Hepatocyte (in vitro differentiated cells): Measurements from ENCODE around the gene MBP. TPM values are rescaled to one million over a fixed set of nuclear protein-coding genes. Genes with fewer than 3 reads are reported as not detected.

Experiments
- DNase-seq: peaks from one replicate; pipeline ENCODE4 v3.0.0-alpha.2; 2016; ENCODE audit warnings: low spot score
- H2AFZ ChIP-seq: fragments of 200-600 bp; sonication (generic); 2 replicates; pipeline ENCODE4 v1.6.0; 2016; ENCODE audit warnings: antibody characterized with exemption, mild to moderate bottlenecking
- H3K27ac ChIP-seq: fragments of 200-600 bp; sonication (generic); 2 replicates; pipeline ENCODE4 v1.5.1; 2016; ENCODE audit warnings: mild to moderate bottlenecking
- H3K27me3 ChIP-seq: fragments of 200-600 bp; sonication (generic); 2 replicates; pipeline ENCODE4 v1.6.1; 2016
- H3K36me3 ChIP-seq: fragments of 200-600 bp; sonication (generic); replicated peaks from 2 replicates; pipeline ENCODE4 v1.5.1; 2016; ENCODE audit warnings: low read depth; ENCODE audit not compliant: insufficient read depth
- H3K4me1 ChIP-seq: fragments of 200-600 bp; sonication (generic); 2 replicates; pipeline ENCODE4 v1.5.1; 2016; ENCODE audit warnings: mild to moderate bottlenecking, moderate library complexity; ENCODE audit not compliant: insufficient read depth
- H3K4me2 ChIP-seq: fragments of 200-600 bp; sonication (generic); 2 replicates; pipeline ENCODE4 v1.6.0; 2016
- H3K4me3 ChIP-seq: fragments of 200-600 bp; sonication (generic); 2 replicates; pipeline ENCODE4 v1.5.1; 2016; ENCODE audit warnings: mild to moderate bottlenecking
- H3K79me2 ChIP-seq: fragments of 200-600 bp; sonication (generic); 2 replicates; pipeline ENCODE4 v1.6.0; 2017; ENCODE audit warnings: mild to moderate bottlenecking
- H3K9me2 ChIP-seq: fragments of 200-600 bp; sonication (generic); replicated peaks from 2 replicates; pipeline ENCODE4 v1.6.0; 2017; ENCODE audit warnings: mild to moderate bottlenecking; ENCODE audit not compliant: insufficient read depth
- H3K9me3 ChIP-seq: fragments of 200-600 bp; sonication (generic); 2 replicates; pipeline ENCODE4 v1.5.1; 2016; ENCODE audit warnings: low read depth, mild to moderate bottlenecking
- H4K20me1 ChIP-seq: fragments of 200-600 bp; sonication (generic); 2 replicates; pipeline ENCODE4 v1.6.0; 2016; ENCODE audit warnings: mild to moderate bottlenecking; ENCODE audit not compliant: insufficient read depth, poor library complexity, severe bottlenecking
- EZH2 ChIP-seq: fragments of 200-600 bp; sonication (generic); IDR thresholded peaks from 2 replicates; pipeline ENCODE4 v1.6.1; 2016; ENCODE audit warnings: antibody characterized with exemption, mild to moderate bottlenecking, borderline replicate concordance
- EZH2phosphoT487 ChIP-seq: fragments of 200-600 bp; sonication (generic); IDR thresholded peaks from one replicate; pipeline ENCODE4 v1.6.1; 2018; ENCODE audit warnings: antibody characterized with exemption, mild to moderate bottlenecking, low read depth, moderate library complexity; ENCODE audit not compliant: unreplicated experiment, severe bottlenecking
- WGBS: methylation state at CpG from one replicate; pipeline ENCODE4 v1.1.6; 2016; ENCODE audit warnings: low lambda C conversion rate; ENCODE audit errors: missing lambda C conversion rate; 5-methylcytosine and 5-hydroxymethylcytosine counted together
- polyA plus RNA-seq: library from polyadenylated mRNA; unstranded; fragments of >200 nt; fragmentation: Nextera tagmentation; extraction: Ambion mirVana; gene quantifications from 2 replicates; pipeline ENCODE4 v1.2.1, GENCODE V29; 2016
- total RNA-seq: library from RNA; depleted of rRNA; stranded (reverse); fragments of >200 nt; gene quantifications from 2 replicates; pipeline ENCODE4 v1.2.3, GENCODE V29; 2014
- TF ChIP-seq, protein P1 (sequence below): fragments of 200-600 bp; sonication (generic); IDR thresholded peaks from 2 replicates; pipeline ENCODE4 v1.5.1; 2016; ENCODE audit warnings: antibody characterized with exemption, mild to moderate bottlenecking; ENCODE audit not compliant: poor library complexity

The MBP gene
- total and polyA plus RNA-seq, 2 experiments from 2014 or later, result 21.6 to 22.1 TPM

DNA sequence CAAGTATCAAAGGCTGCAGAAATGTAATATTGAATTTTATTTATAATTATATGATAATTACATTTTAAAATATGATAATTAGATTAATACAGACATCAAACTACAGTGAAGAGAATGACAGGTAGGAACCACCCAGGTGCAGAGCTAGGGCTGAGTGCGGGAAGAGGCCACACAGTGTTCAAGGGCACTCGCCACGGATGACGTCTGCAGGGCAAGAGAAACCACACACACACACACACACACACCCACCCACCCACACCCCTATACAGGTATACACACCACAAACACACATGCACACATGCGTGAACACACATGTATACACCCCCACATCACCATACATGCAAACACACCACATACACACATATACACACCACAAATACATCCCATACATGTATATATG, 41.2 kb downstream of the MBP start:
- no peak overlapping the region for H3K4me2 ChIP-seq
- no peak for TF ChIP-seq EZH2phosphoT487
- TF ChIP-seq, protein P1, sequence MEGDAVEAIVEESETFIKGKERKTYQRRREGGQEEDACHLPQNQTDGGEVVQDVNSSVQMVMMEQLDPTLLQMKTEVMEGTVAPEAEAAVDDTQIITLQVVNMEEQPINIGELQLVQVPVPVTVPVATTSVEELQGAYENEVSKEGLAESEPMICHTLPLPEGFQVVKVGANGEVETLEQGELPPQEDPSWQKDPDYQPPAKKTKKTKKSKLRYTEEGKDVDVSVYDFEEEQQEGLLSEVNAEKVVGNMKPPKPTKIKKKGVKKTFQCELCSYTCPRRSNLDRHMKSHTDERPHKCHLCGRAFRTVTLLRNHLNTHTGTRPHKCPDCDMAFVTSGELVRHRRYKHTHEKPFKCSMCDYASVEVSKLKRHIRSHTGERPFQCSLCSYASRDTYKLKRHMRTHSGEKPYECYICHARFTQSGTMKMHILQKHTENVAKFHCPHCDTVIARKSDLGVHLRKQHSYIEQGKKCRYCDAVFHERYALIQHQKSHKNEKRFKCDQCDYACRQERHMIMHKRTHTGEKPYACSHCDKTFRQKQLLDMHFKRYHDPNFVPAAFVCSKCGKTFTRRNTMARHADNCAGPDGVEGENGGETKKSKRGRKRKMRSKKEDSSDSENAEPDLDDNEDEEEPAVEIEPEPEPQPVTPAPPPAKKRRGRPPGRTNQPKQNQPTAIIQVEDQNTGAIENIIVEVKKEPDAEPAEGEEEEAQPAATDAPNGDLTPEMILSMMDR, result no peak
- no peak for TF ChIP-seq EZH2

DNA sequence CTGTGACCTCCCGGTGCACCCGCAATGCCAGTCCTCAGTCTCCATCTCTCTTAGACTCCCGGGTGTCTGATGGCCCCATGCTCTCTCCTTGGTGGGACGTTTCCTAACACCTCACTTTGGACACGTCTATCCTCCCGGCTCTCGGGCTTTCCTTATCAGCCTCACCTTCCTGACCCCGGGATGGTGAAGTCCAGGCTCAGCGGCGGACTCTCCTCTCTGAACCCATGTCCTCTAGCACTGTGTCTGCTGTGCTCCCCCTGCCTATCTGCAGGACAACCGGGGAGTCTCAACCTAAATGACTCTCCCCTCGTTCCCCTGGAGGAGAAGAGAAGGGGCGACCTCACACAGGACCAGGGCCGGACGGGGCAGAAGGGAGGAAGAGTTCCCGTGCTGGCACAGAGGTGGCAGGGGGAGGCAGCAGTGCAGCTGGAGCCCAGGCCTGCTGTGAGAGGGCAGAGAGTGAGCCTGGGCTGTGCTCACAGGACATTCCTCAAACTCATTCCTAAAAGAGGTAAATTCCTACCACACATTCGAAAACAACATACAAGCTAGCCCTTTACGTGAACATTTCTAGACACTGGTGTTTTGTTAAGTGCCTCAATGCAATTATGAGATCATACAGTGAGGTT, 41.9 kb downstream of the MBP start:
- WGBS, result 68% methylated on average over 18 of the region's 18 CpGs
- Histone ChIP-seq H3K4me1 (peaks cover 28% of the 10 kb centered on the region), H3K27me3 (no peaks in the 10 kb centered on the region), H4K20me1 (no peaks in the 10 kb centered on the region), H3K79me2 (no peaks in the 10 kb centered on the region), H3K4me2 (no peak overlapping the region), H3K9me3 (no peaks in the 10 kb centered on the region), H3K4me3 (no peak overlapping the region), H2AFZ (no peak overlapping the region), H3K27ac (no peak overlapping the region), H3K9me2 (no peaks in the 10 kb centered on the region), H3K36me3 (no peaks in the 10 kb centered on the region)
- no peak for DNase-seq
- no peak for TF ChIP-seq EZH2
- TF ChIP-seq, protein P1, result no peak
- TF ChIP-seq EZH2phosphoT487, result no peak

More for the DNA sequence above, 41.2 kb downstream of the MBP start:
- Histone ChIP-seq H3K4me1 (peaks cover 28% of the 10 kb centered on the region), H3K4me3 (no peak overlapping the region), H3K36me3 (no peaks in the 10 kb centered on the region), H3K9me3 (no peaks in the 10 kb centered on the region), H3K79me2 (no peaks in the 10 kb centered on the region), H3K27me3 (no peaks in the 10 kb centered on the region), H3K9me2 (no peaks in the 10 kb centered on the region), H3K27ac (no peak overlapping the region), H4K20me1 (no peaks in the 10 kb centered on the region), H2AFZ (no peak overlapping the region)
- no peak for DNase-seq
- 98% methylated on average over 5 of the region's 5 CpGs for WGBS

DNA sequence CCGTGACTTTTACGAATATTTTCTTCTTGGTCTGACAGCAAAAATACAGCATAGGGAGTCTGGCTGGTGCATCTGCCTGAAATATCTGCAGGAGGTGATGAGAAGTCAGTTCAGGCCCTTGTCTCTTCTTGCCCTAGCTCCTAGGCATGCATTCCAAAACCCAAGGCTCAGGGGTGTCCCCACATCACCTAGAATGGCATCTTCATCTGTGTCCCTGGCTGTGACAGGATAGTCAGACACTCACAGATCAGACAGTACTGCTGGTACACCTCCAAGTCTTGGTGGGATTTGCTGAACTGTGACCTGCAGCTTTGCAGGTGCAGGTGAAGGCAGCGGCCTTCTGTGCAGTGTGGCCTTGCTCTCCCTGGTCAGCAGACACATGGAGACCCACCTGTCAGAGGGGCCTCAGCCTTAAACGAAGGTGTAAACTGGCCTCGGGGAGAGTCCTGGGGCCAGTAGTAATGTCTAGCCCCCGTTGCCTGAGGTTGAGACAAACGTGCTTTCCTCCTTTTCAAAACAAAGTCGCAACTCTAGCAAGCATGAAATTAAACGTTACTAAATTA, 42.8 kb downstream of the MBP start:
- Histone ChIP-seq H4K20me1 (no peaks in the 10 kb centered on the region), H3K9me2 (no peaks in the 10 kb centered on the region), H3K4me2 (no peak overlapping the region), H3K27me3 (no peaks in the 10 kb centered on the region), H3K9me3 (no peaks in the 10 kb centered on the region), H3K4me1 (peaks cover 28% of the 10 kb centered on the region), H3K79me2 (peaks cover 4% of the 10 kb centered on the region), H2AFZ (no peak overlapping the region), H3K4me3 (no peak overlapping the region), H3K27ac (peak overlapping the region; percentile 93), H3K36me3 (no peaks in the 10 kb centered on the region)
- TF ChIP-seq EZH2 (no peak), EZH2phosphoT487 (no peak)
- TF ChIP-seq, protein P1, result no peak
- DNase-seq, result no peak
- WGBS, result 89% methylated on average over 9 of the region's 9 CpGs
